DMS 273 treated with DMSO at 0.1 percent for 48 hours (cell line): ENCODE measurements around the gene EXOC7.

Source experiments
- DNase-seq: peaks from one replicate; lab custom pipeline; 2025; lab: John Stamatoyannopoulos, UW

The EXOC7 gene

DNA sequence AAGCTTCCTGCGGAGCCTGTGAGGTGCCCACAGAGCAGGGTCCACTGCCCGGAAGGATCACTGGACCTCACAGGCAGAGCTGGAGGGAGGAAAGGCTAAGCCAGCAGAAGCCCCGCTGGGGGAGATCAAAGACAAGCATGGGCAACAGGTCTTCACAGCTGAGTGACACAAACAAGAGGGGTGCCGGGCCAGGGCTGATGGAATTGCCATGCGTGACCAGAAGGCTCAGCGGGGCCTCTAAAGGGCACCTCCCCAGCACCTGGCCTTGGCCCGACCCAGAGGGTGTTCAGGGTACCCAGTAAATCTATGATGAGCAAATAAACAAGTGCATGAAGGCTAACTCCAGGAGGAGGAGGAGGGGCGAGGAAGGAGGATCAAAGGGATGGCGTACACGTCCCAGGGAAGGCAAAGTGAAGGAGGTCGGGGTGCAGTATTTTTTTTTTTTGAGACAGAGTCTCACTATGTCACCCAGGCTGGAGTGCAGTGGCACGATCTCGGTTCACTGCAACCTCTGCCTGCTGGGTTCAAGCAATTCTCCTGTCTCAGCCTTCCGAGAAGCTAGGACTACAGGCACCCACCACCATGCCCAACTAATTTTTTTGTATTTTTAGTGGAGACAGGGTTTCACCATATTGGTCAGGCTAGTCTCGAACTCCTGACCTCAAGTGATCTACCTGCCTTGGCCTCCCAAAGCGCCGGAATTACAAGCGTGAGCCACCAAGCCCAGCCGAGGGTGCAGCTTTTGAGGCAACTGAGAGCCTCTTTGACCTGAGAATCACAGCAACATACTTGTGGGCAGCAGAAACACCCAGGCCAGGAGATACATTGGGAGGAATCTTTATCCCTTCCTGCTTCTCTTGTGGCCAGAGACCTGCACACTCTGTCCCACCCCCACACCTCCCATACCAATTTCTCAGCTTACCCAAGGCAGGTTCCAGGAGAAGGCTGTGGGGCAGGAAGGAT lies 16.1 kb upstream of the EXOC7 start:
- no peak for DNase-seq

GRCh38 chr17:76115138-76115754 lies 11.7 kb upstream of the EXOC7 start:
- no peak for DNase-seq

- no peak for DNase-seq
Measured at GRCh38 chr17:76111956-76112355, 8.4 kb upstream of the EXOC7 start.

DNA sequence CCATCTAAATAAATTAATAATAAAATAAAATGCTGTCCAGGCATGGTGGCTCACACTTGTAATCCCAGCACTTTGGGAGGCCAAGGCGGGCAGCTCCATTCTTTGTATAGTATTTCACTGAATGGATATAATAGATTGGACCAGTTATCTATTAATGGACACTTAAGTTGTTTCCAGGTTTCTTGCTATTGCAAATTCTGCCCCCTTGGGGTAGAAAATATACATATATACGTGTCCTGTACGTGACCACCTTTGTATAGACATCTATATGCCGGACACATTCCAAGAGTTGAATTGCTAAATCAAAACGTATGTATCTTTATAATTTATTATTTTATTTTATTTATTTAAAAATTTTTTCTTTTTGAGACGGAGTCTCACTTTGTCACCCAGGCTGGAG lies 3.9 kb upstream of the EXOC7 start:
- no peak for DNase-seq

DNA sequence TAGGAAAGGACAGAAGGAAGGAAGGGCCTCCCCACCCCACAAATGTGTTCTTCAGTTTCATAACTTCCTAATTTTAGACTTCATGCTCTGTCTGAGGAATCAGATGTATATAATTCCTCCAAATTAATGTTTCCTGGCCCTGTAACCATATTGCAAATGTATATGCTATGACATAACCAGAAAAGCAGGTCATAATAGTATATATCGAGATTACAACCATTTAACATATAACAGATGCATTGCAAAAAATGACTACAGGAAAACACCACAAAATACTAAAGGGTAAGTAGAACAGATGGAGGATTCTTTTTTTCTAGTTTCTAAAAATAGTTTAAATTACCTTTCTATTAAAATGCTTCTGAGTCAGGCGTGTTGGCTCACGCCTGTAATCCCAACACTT lies 3.1 kb upstream of the EXOC7 start:
- peak; percentile 48 for DNase-seq

DNA sequence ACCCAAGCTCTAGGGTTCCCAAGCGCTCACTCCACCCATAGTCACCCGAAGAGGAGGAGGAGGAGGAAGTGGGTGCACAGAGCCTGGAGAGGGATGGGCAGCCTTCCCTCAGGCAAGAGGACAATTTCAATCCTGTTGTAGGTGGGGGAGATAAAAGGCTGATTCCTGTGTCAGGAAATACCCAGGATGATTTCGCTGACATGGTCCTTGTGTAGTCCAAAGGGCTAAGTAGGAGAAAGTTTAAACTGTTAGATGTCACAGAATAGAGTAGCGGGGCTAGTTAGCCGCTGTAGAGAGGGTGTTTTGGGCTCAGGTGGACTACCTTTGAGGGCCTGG lies 1.3 kb upstream of the EXOC7 start:
- DNase-seq, result no peak

GRCh38 chr17:76104140-76104895 lies 731 bp upstream of the EXOC7 start:
- DNase-seq, result no peak

DNA sequence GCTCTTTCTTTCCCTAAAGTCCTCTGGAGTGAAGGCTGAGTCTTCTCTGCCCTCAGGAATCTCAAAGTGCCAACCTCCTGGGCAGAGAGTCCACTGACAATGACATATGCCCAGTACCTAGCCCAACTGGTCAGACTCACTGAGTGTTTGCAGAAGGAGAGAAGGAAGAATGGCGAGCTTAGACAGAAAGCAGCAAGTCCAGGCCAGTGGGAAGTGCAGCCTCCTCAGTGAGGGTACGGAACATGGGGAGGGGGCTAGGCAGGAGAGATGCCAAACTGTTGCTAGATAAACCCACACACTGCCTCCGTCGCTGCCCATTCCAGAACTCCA lies 678 bp downstream of the EXOC7 start:
- no peak for DNase-seq

DNA sequence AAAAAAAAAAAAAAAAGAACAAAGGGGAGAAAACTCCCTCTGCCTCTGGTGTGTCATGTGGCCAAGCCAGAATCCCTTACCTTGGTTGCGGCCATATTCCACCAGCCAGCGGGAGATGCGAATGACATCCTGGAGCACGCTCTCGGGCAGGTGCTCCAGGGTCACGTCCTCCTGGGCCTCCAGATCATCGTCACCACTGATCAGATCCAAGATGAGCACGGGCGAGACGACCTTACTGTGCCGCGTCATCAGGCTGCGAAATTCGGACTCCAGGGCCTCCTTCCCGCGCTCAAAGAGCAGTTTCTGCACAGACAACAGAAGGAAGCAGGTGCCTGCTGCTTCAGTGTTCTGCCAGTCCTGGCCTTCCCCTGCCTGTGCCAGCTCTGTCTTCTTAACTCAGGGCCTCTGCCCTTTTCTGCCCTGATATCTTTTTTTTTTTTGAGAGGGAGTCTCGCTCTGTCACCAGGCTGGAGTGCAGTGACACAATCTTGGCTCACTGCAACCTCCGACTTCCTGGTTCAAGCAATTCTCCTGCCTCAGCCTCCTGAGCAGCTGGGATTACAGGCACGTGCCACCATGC lies 5.8 kb downstream of the EXOC7 start:
- DNase-seq, result no peak

- no peak for DNase-seq
Measured at GRCh38 chr17:76095943-76096342, 7.6 kb downstream of the EXOC7 start.

DNA sequence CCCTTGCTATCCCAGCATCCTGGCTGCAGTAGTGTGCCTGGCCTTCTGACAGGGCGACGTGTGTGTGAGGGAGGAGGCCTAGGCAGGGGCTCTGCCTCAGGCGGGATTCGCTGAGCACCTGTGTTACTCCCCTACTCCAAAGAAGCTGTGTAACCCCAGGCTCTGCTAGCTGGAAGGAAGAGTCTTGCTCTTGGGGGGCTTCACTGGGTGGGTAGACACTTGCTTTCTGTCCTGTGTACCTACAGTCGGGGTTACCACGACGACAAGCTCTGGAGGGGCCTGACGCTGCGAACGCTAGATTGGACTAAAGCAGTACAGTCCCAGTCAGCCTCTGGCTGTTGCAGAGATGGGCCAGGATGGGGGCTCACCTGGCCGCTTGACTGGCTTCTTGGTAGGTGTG lies 9.5 kb downstream of the EXOC7 start:
- DNase-seq, result no peak

- no peak for DNase-seq
Measured at GRCh38 chr17:76092526-76093413, 10.8 kb downstream of the EXOC7 start.

GRCh38 chr17:76091526-76092286 lies 11.9 kb downstream of the EXOC7 start:
- no peak for DNase-seq

GRCh38 chr17:76090517-76091129 lies 13.0 kb downstream of the EXOC7 start:
- no peak for DNase-seq

GRCh38 chr17:76089680-76090516 lies 13.7 kb downstream of the EXOC7 start:
- DNase-seq, result no peak

GRCh38 chr17:76088868-76089576 lies 14.6 kb downstream of the EXOC7 start:
- no peak for DNase-seq

- no peak for DNase-seq
Measured at GRCh38 chr17:76088041-76088867, 15.3 kb downstream of the EXOC7 start.

DNA sequence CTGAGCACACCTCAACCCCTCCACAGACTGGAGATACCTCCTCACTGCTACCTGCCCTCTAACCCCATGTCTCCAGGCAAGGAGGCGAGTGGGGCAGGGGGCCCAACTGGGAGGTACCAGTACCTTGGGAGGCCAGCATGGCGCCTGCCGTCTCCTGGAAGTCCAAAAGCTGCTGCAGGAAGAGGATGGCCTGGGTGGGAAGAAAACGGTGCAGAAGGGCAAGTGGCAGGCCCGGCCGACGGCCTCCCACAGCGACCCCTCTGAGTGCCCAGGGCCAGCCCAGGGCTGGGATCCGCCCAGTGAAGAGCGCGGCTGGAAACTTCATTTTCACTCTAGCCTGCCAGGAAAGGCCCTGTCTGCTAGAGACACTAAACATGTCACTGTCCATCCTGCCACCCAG lies 16.1 kb downstream of the EXOC7 start:
- DNase-seq, result no peak
